MM.1S (cell line): ENCODE measurements around the gene FAM162A.

Source experiments
- EZH2phosphoT487 ChIP-seq: fragments of 300-600 bp; sonication (generic); IDR thresholded peaks from 2 replicates; pipeline ENCODE4 v1.6.1; 2018; ENCODE audit warnings: antibody characterized with exemption, low read length
- TF ChIP-seq, protein P1 (sequence below): fragments of 300-600 bp; sonication (generic); IDR thresholded peaks from 2 replicates; pipeline ENCODE4 v1.5.1; 2016; ENCODE audit warnings: antibody characterized with exemption, low read length, mixed read lengths

GRCh38 chr3:122383771-122384697 is at the start of gene FAM162A:
- TF ChIP-seq, protein P1, sequence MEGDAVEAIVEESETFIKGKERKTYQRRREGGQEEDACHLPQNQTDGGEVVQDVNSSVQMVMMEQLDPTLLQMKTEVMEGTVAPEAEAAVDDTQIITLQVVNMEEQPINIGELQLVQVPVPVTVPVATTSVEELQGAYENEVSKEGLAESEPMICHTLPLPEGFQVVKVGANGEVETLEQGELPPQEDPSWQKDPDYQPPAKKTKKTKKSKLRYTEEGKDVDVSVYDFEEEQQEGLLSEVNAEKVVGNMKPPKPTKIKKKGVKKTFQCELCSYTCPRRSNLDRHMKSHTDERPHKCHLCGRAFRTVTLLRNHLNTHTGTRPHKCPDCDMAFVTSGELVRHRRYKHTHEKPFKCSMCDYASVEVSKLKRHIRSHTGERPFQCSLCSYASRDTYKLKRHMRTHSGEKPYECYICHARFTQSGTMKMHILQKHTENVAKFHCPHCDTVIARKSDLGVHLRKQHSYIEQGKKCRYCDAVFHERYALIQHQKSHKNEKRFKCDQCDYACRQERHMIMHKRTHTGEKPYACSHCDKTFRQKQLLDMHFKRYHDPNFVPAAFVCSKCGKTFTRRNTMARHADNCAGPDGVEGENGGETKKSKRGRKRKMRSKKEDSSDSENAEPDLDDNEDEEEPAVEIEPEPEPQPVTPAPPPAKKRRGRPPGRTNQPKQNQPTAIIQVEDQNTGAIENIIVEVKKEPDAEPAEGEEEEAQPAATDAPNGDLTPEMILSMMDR, result peak; percentile 67
- TF ChIP-seq EZH2phosphoT487, result no peak
